Measurements from ENCODE around the gene RBL2.

The RBL2 gene

DNA sequence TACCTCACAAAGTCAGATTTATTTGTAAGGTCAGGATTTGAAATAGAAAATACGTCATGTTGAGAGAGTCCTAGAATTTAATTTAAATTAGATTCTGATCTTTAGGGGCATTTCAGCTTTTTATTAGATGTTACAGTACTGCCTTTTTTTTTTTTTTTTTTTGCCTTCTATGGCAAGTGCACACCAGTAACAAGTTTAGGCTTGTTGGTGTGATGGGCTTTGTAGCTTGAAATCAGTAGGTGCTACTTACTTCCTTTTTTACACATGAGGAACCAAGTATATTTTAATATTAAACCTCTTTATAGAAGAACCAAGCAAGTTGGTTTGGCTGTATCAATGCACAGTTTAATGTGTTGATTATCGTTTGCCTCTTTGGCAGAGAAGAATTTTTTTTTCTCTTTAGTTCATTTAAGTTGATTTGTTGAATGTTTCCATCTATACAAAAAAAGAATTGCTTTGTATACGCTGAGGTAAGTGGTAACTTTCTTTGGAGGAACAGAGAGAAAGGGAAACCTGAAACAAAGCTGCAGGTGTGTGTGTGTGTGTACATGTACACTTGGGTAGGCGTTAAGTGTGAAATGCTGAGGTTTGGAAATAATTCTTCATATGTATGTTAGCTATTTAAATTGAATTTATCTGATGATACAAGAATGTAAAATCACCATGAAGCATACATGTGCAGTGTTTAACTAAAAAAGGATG, 15.7 kb downstream of the RBL2 start:
- no peak for DNase-seq

GRCh38 chr16:53453928-53454327, 19.7 kb downstream of the RBL2 start:
- DNase-seq: no peak

DNA sequence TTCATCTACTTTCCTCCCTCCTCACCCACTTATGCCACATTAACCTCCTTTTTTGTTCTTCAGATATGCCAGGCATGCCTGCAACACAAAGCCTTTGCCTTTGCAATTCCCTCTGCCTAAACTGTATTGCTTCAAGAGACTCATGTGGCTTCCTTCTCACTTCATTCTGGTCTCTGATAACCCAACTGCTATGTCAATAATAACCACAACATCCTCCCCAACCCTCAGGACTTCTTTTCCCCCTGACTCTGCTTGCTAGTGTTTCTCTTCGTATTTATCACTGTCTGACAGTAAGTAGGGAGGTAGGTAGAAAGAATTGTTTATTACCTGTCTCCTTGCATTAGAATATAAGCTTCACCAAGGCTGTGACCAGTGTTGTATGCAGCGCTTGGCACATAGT, 22.4 kb downstream of the RBL2 start:
- DNase-seq: no peak

DNA sequence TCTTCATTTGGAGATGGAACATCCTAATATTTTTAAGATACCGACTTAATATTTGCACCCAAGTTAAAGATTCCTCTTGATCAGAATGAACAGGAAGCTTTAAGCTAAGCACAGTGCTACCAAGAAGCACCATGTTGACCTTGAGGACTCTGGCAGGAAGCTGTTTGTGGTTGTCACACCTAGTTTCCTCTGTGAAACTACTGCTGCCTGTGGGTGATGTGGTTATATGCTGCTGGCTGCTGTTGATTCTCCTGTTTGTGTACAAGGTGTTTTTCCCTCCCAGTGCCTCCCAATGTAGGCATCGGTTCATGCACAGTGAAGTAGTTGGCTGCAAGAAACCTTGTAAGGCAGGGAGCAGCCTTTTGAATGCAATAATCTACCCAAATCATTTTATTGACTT, 23.4 kb downstream of the RBL2 start:
- DNase-seq: no peak

- DNase-seq: no peak
Measured at GRCh38 chr16:53458635-53459034, 24.4 kb downstream of the RBL2 start.

DNA sequence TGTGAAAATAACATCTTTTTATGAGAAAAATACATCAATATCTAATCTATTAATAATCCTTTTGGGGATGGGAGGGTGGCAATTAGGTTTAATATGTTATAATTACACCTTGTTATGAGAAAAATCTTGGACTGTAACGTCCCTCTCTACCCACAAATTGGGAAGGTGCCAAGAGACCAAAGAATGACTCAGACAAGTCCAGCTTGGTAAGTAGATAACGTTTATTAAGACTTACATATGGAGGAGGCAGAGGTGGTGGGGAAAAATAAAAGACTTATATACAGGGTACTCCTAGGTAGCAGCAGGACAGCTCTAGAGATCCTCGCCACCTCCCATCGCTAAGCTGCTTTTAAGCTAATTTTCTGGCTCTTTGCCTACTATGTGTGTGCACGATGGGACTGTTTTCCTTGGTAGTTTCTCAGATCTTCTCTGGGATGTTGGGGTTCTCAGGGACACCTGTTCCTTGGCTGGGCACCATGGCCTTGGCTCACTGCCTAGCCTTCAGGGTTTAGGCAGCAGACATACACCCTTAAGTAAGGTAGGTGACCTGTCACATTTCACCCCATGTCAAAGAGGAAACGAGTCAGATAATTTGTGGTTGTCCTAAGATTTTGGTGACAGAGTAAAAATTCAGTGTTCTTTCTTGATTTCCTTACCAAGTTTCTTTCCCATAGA, 31.5 kb downstream of the RBL2 start:
- peak; percentile 27 for DNase-seq

DNA sequence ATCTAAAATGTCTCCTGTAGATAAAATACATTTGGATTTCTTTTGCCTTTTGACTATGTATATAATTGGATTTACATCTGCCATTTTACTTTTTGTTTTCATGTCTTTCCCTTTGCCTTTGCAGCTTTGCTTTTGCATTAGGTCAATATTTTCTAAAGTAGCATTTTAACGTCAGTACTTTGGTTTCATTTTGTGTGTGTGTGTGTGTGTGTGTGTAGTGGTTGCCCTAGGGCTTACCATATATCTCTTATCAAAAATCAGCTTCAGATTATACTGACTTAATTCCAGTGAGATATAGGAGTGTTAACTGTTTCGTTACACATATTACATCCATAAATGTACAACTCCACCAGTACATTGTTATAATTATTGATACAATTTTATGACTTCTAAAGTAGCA, 42.6 kb downstream of the RBL2 start:
- DNase-seq: no peak

- no peak for DNase-seq
Measured at GRCh38 chr16:53478965-53479364, 44.7 kb downstream of the RBL2 start.

GRCh38 chr16:53480394-53480793, 46.1 kb downstream of the RBL2 start:
- DNase-seq: no peak

DNA sequence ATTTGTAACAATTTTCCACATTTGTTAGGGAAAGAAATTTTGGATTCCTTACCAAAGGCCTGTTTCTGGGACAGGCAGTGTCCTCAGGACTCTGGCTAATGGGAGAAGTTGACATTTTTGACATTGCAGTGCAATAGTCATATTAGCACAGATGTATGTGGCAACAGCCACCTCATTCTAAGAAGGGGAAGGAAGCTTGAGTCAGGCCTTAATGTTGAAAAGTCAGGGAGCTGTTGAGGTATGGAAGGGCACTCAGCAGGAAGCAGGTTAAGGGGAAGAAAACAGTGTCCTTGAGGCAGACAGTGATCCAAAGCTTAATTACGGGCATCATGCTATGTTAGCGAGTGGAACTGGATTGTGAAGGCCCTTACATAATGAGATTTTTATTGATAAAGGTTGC, 47.9 kb downstream of the RBL2 start:
- DNase-seq: no peak

GRCh38 chr16:53484542-53484941, 50.3 kb downstream of the RBL2 start:
- DNase-seq: no peak

DNA sequence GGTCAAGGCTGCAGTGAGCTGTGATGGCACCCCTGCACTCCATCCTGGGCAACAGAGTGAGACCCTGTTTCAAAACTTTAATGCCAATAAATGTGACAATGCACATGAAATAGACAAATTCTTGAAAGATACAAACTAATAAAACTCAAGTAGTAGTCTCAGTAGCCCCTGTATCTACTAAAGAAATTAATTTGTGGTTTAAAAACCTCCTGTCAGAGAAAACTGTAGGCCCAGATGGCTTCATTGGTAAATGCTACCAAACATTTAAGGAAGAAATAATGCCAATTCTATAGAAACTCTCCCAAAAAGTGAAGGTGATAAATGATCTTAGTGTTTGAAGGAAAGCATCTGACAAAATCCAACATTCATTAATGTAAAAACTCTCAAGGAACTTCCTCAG, 52.0 kb downstream of the RBL2 start:
- DNase-seq: no peak

- no peak for DNase-seq
Measured at GRCh38 chr16:53489755-53490154, 55.5 kb downstream of the RBL2 start.

DNA sequence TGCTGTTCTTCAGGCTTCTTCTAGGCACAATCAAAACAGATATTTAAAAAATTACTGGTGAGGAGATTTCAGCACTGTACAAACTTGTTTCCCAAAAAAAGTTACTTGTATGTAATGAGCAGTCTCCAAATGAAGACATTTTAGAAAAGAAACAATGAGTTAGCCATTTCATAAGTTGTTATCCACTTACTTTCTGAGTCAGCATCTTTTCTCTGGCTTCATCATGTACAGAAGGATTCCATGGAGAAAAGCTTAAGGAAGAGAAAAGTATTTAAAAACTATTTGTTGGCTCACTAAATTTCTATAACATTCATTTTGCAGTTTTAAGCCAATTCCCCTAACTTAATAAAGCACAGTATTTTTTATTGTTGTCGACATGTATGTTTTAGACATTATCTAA, 58.2 kb downstream of the RBL2 start:
- no peak for DNase-seq

GRCh38 chr16:53494636-53495035, 60.4 kb downstream of the RBL2 start:
- no peak for DNase-seq

DNA sequence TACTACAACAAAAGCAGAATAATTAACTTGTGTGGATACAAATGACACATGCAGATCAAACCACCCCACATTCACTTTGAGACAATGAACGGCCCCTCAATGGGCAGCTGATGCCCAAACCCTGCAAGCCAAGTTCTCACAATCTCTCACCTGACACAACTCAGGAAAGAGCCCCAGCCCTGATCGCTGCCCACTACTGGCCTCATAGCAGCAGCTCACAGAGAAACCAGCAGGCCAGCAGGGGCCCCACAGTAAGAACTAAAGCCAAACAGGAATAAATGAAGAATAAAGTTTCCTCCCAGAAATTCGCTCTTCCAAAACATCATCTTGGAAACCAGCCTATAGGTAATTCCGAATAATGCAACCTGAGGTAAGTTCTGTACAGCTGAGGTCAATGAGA, 61.1 kb downstream of the RBL2 start:
- no peak for DNase-seq

GRCh38 chr16:53498984-53499383, 64.7 kb downstream of the RBL2 start:
- no peak for DNase-seq

DNA sequence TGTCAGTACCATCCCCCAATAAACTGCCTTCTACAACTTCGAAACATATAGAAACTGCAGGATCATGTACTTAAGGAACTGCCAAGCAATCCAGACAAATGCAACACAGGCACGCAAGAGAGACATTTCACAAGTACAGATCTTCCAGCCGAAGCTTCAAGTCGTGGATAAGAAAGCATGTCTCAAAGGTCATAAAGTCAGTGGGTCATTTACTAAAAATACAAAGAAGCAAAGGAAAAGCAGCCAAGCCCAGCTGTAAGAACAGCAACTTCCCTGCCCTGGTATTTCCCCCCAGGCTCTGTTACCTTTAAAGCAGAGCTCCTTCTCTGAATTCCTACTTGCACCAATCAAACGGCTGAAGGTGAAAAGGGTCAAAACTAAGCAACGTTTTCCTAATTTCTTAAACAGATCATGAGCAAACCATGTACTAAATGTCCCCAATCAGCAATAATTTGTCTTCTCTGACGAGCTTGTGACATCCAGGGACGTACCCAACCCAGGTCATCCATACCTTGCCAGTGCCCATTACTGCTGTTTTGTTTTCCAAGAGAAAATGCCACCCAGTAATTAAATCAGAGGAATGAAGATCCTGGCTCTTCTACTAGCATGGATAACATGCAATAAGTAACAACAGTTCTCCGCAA, 67.1 kb downstream of the RBL2 start:
- DNase-seq: no peak

DNA sequence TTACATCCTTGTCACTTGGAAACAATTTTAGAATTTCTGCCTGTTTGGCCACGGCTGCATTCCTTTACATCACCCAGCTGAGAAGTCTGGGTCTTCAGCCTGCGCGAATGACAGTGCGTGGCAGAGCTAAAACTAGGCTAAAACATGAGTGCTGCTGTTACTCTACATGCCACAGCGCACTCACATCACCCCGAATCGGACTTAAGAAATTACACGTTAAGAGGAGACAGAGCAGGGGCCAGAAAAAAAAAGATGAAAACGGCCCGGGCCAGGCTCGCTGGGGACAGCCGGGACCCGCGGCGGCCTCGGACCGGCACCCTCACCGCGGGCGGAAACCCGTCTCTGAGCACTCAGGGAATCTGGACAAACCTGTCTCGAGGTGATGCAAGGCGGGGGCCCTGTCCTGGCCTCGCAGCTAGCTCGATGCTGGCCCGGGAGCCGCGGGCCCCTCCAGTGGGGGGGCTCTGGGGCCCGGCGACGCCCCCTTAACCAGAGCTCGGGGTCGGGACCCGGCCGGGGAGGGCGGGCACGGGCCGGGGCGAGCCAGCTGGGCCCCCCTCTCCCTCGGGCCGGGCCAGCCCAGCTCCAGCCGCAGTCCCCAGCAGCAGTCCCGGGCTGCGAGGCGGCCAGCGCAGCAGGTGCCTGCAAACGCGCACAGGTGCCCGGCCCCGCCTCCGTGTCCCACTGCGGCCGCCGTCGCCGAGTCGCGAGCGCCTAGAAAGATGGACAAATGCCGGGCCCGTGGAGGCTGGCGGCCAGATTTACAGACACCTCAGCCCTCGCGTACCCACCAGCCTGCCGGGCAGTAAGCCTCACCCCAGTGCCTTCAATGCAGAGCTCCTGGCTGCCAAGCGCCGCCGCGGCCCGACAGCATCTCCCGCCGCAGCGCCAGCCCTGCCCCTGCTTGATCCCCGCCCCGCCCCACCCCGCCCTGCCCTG, 68.3 kb downstream of the RBL2 start, which contains the start of gene AKTIP:
AKTIP (minus strand) TSS at position 879 of the 939 bp plus-strand sequence. CDS start 2,950 bp downstream, outside the sequence.
- DNase-seq: peak; percentile 78

DNA sequence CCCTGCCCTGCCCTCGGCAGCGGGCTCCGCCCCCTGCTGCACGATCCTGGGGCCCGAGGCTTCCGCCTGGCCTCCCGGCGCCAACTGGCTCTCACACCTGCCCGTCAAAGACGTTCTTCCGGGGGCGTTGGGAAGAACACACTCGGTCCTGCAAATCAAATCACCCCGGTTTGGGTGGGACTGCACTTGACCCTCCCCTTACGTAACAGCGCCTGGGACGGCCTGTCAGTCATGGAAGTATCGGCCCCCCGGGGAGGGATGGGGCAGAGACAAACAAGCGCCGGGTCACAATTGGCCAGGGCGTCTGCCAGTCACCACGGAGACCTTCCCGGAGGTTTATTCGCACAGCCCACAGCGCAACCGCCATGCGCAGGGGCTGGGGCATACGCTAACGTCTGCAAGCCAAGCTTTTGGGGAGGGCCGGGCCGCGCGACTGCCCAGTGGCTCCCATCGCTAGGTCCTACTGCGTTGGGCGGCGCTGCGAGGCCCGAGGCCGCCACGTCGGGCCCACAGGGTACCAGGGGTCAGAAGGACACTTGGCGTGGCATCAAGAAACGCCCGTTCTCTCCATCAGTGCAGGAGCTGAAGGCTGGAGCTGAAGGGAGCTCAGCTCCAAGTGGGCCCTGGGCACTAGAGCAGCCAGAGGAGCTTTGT, 69.1 kb downstream of the RBL2 start:
- DNase-seq: peak; percentile 99

GRCh38 chr16:53503991-53504663, 69.9 kb downstream of the RBL2 start:
- DNase-seq: peak; percentile 49

- DNase-seq: no peak
Measured at GRCh38 chr16:53504665-53505064, 70.4 kb downstream of the RBL2 start.
